ENCODE data around the gene TMEM108.

GRCh38 chr3:133049491-133049890 is 11.3 kb downstream of the TMEM108 start:
- TF ChIP-seq CTCF (IDR thresholded peaks at IDR 0.05; ENCODE audit: low read length) = no peak
- no peak for TF ChIP-seq EZH2 (IDR thresholded peaks at IDR 0.05; ENCODE audit: borderline replicate concordance, low read length)

Measured in OCI-LY1 (cell line).